HCT116 (cell line): Measurements from ENCODE around the gene DNAJA4. TPM values are rescaled to one million over a fixed set of nuclear protein-coding genes. Genes with fewer than 3 reads are reported as not detected.
A peak's percentile ranks its signal among the peaks of the same experiment; 100 is the strongest.

ENCODE experiments used
- ATAC-seq: fragments of 200-7000 bp; cut with Tn5 transposase; 2 replicates; pipeline ENCODE4 v1.9.1; 2020; ENCODE audit warnings: mild to moderate bottlenecking, moderate library complexity
- BruUV-seq: library from RNA; stranded (reverse); fragments of 400-500 nt; replicated peaks from 2 replicates; lab custom pipeline; 2021; lab: Mats Ljungman, UMichigan
- CTCF ChIA-PET: fragments of 300-600 bp; sonication (Branson Sonifier 250); formaldehyde crosslinking; loops from one replicate; lab custom pipeline; 2021; ENCODE audit warnings: antibody characterized with exemption; lab: Charles Lee
- POLR2A ChIA-PET: fragments of 300-600, 350-600 bp; sonication (Branson Sonifier 250); formaldehyde crosslinking; loops from one replicate; lab custom pipeline; 2021; ENCODE audit warnings: antibody characterized with exemption; lab: Charles Lee
- RAD21 ChIA-PET, 2 experiments: fragments of 300-600 bp; sonication (Branson Sonifier 250); formaldehyde crosslinking; loops; one replicate each; lab custom pipeline; 2023; ENCODE audit warnings: low total read pairs in 2 of 2; ENCODE audit not compliant: uncharacterized antibody in 2 of 2, unreplicated experiment in 2 of 2, low non-redundant PET in 1 of 2; lab: Charles Lee
- DNase-seq: peaks from one replicate; pipeline ENCODE4 v3.0.0-alpha.2; 2010; ENCODE audit warnings: low read depth, low spot score
- H2AFZ ChIP-seq: fragments of 200-600 bp; shearing (Covaris generic), sonication (generic); 2 replicates; pipeline ENCODE4 v1.6.1; 2017; ENCODE audit warnings: low read depth, mixed run types, mixed read lengths, antibody characterized with exemption, low read length; ENCODE audit not compliant: poor library complexity, severe bottlenecking
- H3K27ac ChIP-seq: 2 replicates; pipeline ENCODE4 v1.5.1; 2012; ENCODE audit warnings: low read depth, low read length
- H3K27me3 ChIP-seq: fragments of 200-600 bp; sonication (generic); 2 replicates; pipeline ENCODE4 v1.6.1; 2016; ENCODE audit warnings: mixed run types, low read length, mixed read lengths; ENCODE audit not compliant: insufficient read depth
- H3K36me3 ChIP-seq, 2 experiments: fragments of 200-500 bp in 1 of 2; fragments of 200-600 bp in 1 of 2; sonication (Bioruptor generic) in 1 of 2; sonication (generic) in 1 of 2; 2 replicates each; pipeline versions ENCODE4 v1.5.1 to v1.6.1; 2014 to 2016; ENCODE audit warnings: low read length in 2 of 2, inconsistent platforms in 1 of 2, mixed read lengths in 1 of 2, mixed run types in 1 of 2; ENCODE audit not compliant: insufficient read depth in 2 of 2, control insufficient read depth in 1 of 2
- H3K4me1 ChIP-seq, 2 experiments: fragments of 200-600 bp in 1 of 2; sonication (generic) in 1 of 2; 2 replicates each; pipeline versions ENCODE4 v1.5.1 to v1.6.1; 2012 to 2017; ENCODE audit warnings: low read length in 2 of 2, inconsistent platforms in 1 of 2, mild to moderate bottlenecking in 1 of 2, mixed read lengths in 1 of 2, mixed run types in 1 of 2, moderate library complexity in 1 of 2; ENCODE audit not compliant: insufficient read depth in 2 of 2, control insufficient read depth in 1 of 2
- H3K4me2 ChIP-seq: fragments of 200-600 bp; sonication (generic); 2 replicates; pipeline ENCODE4 v1.6.1; 2017; ENCODE audit warnings: mixed run types, low read length, mixed read lengths
- H3K4me3 ChIP-seq, 2 experiments: fragments of 200-600 bp in 1 of 2; sonication (generic) in 1 of 2; replicated peaks in 1 of 2; 2 replicates each; pipeline ENCODE4 v1.5.1; 2011 to 2016; ENCODE audit warnings: low read length in 2 of 2, control low read depth in 1 of 2, low read depth in 1 of 2, mild to moderate bottlenecking in 1 of 2, mixed read lengths in 1 of 2, mixed run types in 1 of 2
- H3K79me2 ChIP-seq: fragments of 200-600 bp; sonication (generic); 2 replicates; pipeline ENCODE4 v1.6.1; 2017; ENCODE audit warnings: mild to moderate bottlenecking, mixed run types, low read length, moderate library complexity, mixed read lengths; ENCODE audit not compliant: insufficient read depth
- H3K9ac ChIP-seq: fragments of 200-600 bp; sonication (generic); 2 replicates; pipeline ENCODE4 v1.6.1; 2016; ENCODE audit warnings: low read length, mixed read lengths
- H3K9me2 ChIP-seq: fragments of 200-600 bp; sonication (generic), shearing (Covaris generic); 2 replicates; pipeline ENCODE4 v1.6.1; 2017; ENCODE audit warnings: mixed run types, mild to moderate bottlenecking, moderate library complexity; ENCODE audit not compliant: insufficient read depth
- H3K9me3 ChIP-seq, 2 experiments: fragments of 200-500 bp in 1 of 2; fragments of 200-600 bp in 1 of 2; sonication (Bioruptor generic) in 1 of 2; sonication (generic) in 1 of 2; 2 replicates each; pipeline ENCODE4 v1.6.1; 2014 to 2017; ENCODE audit warnings: low read length in 2 of 2, mixed read lengths in 2 of 2, inconsistent platforms in 1 of 2, low read depth in 1 of 2, mild to moderate bottlenecking in 1 of 2, mixed run types in 1 of 2, moderate library complexity in 1 of 2; ENCODE audit not compliant: control insufficient read depth in 1 of 2, insufficient read depth in 1 of 2
- H4K20me1 ChIP-seq: fragments of 200-600 bp; sonication (generic), shearing (Covaris generic); 2 replicates; pipeline ENCODE4 v1.6.1; 2017; ENCODE audit warnings: mixed run types, mild to moderate bottlenecking, moderate library complexity; ENCODE audit not compliant: insufficient read depth
- CBX3 ChIP-seq: IDR thresholded peaks from 2 replicates; pipeline ENCODE4 v1.6.1; 2012; ENCODE audit warnings: low read depth
- EGR1 ChIP-seq: IDR thresholded peaks from 2 replicates; pipeline ENCODE4 v1.6.1; 2012; ENCODE audit warnings: low read depth
- EZH2phosphoT487 ChIP-seq: fragments of 200-600 bp; IDR thresholded peaks from 2 replicates; pipeline ENCODE4 v1.6.1; 2018; ENCODE audit warnings: antibody characterized with exemption, borderline replicate concordance
- FOSL1 ChIP-seq: IDR thresholded peaks from 2 replicates; pipeline ENCODE4 v1.6.1; 2012; ENCODE audit warnings: low read depth
- RAD21 ChIP-seq: IDR thresholded peaks from 2 replicates; pipeline ENCODE4 v1.6.1; 2012; ENCODE audit warnings: low read depth, mild to moderate bottlenecking
- SP1 ChIP-seq: IDR thresholded peaks from 2 replicates; pipeline ENCODE4 v1.6.1; 2012; ENCODE audit warnings: low read depth
- TCF7L2 ChIP-seq: IDR thresholded peaks from 2 replicates; pipeline ENCODE4 v1.7.0; 2011; ENCODE audit warnings: borderline replicate concordance, inconsistent platforms; ENCODE audit not compliant: insufficient read depth, insufficient read length; ENCODE audit errors: extremely low read depth
- YY1 ChIP-seq: IDR thresholded peaks from 2 replicates; pipeline ENCODE4 v1.6.1; 2011; ENCODE audit warnings: low read length, low read depth, moderate library complexity, mild to moderate bottlenecking; ENCODE audit not compliant: insufficient replicate concordance; ENCODE audit errors: extremely low read depth
- ZBTB33 ChIP-seq: IDR thresholded peaks from 2 replicates; pipeline ENCODE4 v1.6.1; 2011; ENCODE audit warnings: mild to moderate bottlenecking, low read length, moderate library complexity; ENCODE audit not compliant: insufficient replicate concordance; ENCODE audit errors: extremely low read depth
- ZNF274 ChIP-seq: fragments of 200-500 bp; sonication (Bioruptor generic); IDR thresholded peaks from 2 replicates; pipeline ENCODE4 v1.6.1; 2014; ENCODE audit warnings: mild to moderate bottlenecking, low read depth, low read length, inconsistent platforms
- intact Hi-C: fragments of 100-400 bp; cut with micrococcal nuclease; formaldehyde crosslinking; loops from 2 replicates; pipeline ENCODE4 v1.10.0; 2022
- total RNA-seq: library from RNA; stranded (reverse); gene quantifications from one replicate; pipeline ENCODE4 v1.2.1, GENCODE V29; 2021; ENCODE audit not compliant: unreplicated experiment

DNAJA4 gene
- total RNA-seq, 1 experiment from 2014 or later, result 66.6 TPM

- TF ChIP-seq ZBTB33 (no peak), ZNF274 (no peak), EGR1 (0 out of 2 replicates have a peak, but pooled peaks have one; percentile 15), RAD21 (0 out of 2 replicates have a peak, but pooled peaks have one; percentile 11), TCF7L2 (peak; percentile 5), CBX3 (no peak)
These were observed at the start of gene DNAJA4 (continued) for GRCh38 chr15:78264304-78265136.

- Histone ChIP-seq H2AFZ (no peak overlapping the region), H3K27me3 (no peaks in the 10 kb centered on the region), H3K9me3 (no peaks in the 10 kb centered on the region), H4K20me1 (no peaks in the 10 kb centered on the region), H3K4me2 (peak overlapping the region; percentile 29; the same call in 1 of the 2 replicates), H3K27ac (no peak overlapping the region), H3K9ac (no peak overlapping the region), H3K9me2 (no peaks in the 10 kb centered on the region), H3K79me2 (no peaks in the 10 kb centered on the region), H3K4me1 (peaks cover 32 to 63% of the 10 kb centered on the region in 2 experiments), H3K4me3 (no peak overlapping the region), H3K36me3 (no peaks in the 10 kb centered on the region)
- DNase-seq (no peak), ATAC-seq (no peak)
- no peak for TF ChIP-seq EZH2phosphoT487
- TF ChIP-seq TCF7L2, result no peak
- TF ChIP-seq SP1, result peak; percentile 42; the same call in 1 of the 2 replicates
- TF ChIP-seq YY1, result no peak
- no peak for TF ChIP-seq CBX3
- TF ChIP-seq ZBTB33, result no peak
- TF ChIP-seq ZNF274, result no peak
- no peak for TF ChIP-seq FOSL1
- no TSS peak for BruUV-seq
- ChIA-PET POLR2A (no interaction called here), CTCF (interaction anchor here (1.0 kb wide), 1 partner anchor 21 kb away, joined by 3 read pairs; no protein-coding TSS in a partner anchor), RAD21 (no interaction called here)
- intact Hi-C loops, result no loop called here
These were observed 47.9 kb upstream of the DNAJA4 start for GRCh38 chr15:78216276-78217104.
